Epidermal melanocyte (primary cell): ENCODE measurements around the gene LRWD1.
"Not testable (repeated sequence)": the region's sequence is repeated elsewhere in the genome, so short reads cannot be mapped to it uniquely, and the experiment has no call there.

Source experiments
- DNase-seq: peaks from one replicate; pipeline ENCODE4 v3.0.0; 2011; ENCODE audit warnings: low spot score; ENCODE audit not compliant: insufficient read length

Gene LRWD1

GRCh38 chr7:102494026-102494425 lies 29.2 kb downstream of the LRWD1 start:
- DNase-seq: not testable (repeated sequence)

GRCh38 chr7:102494473-102495149 lies 29.8 kb downstream of the LRWD1 start:
- DNase-seq: not testable (repeated sequence)

GRCh38 chr7:102496861-102497260 lies 32.1 kb downstream of the LRWD1 start:
- not testable (repeated sequence) for DNase-seq

GRCh38 chr7:102497308-102497707 lies 32.5 kb downstream of the LRWD1 start:
- DNase-seq: not testable (repeated sequence)

GRCh38 chr7:102498321-102498720 lies 33.5 kb downstream of the LRWD1 start:
- not testable (repeated sequence) for DNase-seq

- DNase-seq: not testable (repeated sequence)
Measured at GRCh38 chr7:102503141-102503540, 38.4 kb downstream of the LRWD1 start.

- not testable (repeated sequence) for DNase-seq
Measured at GRCh38 chr7:102505298-102506185, 40.8 kb downstream of the LRWD1 start.

GRCh38 chr7:102507410-102508088 lies 42.8 kb downstream of the LRWD1 start:
- not testable (repeated sequence) for DNase-seq

GRCh38 chr7:102510575-102510974 lies 45.8 kb downstream of the LRWD1 start:
- DNase-seq: not testable (repeated sequence)

- DNase-seq: not testable (repeated sequence)
Measured at GRCh38 chr7:102511860-102512522, 47.2 kb downstream of the LRWD1 start.

GRCh38 chr7:102512642-102513221 lies 47.9 kb downstream of the LRWD1 start:
- DNase-seq: not testable (repeated sequence)

GRCh38 chr7:102514881-102515721 lies 50.3 kb downstream of the LRWD1 start:
- DNase-seq: not testable (repeated sequence)

- DNase-seq: not testable (repeated sequence)
Measured at GRCh38 chr7:102515889-102516288, 51.1 kb downstream of the LRWD1 start.

- DNase-seq: not testable (repeated sequence)
Measured at GRCh38 chr7:102516951-102517350, 52.2 kb downstream of the LRWD1 start.

- not testable (repeated sequence) for DNase-seq
Measured at GRCh38 chr7:102517550-102518147, 52.9 kb downstream of the LRWD1 start, which contains the start of gene RASA4B. TSS of gene RASA4B (minus strand) at chr7:102517777. CDS start at chr7:102517710, 67 bp downstream.

GRCh38 chr7:102520797-102521196 lies 56.0 kb downstream of the LRWD1 start:
- DNase-seq: not testable (repeated sequence)
